GM12874 (cell line): ENCODE results near the gene ADAMTS6.

ENCODE experiments used
- TF ChIP-seq, protein P1 (sequence below): IDR thresholded peaks from 2 replicates; pipeline ENCODE4 v1.5.1; 2011; ENCODE audit warnings: low read depth, mild to moderate bottlenecking, control low read depth, low read length, moderate library complexity; ENCODE audit not compliant: insufficient read depth

ADAMTS6 gene

DNA sequence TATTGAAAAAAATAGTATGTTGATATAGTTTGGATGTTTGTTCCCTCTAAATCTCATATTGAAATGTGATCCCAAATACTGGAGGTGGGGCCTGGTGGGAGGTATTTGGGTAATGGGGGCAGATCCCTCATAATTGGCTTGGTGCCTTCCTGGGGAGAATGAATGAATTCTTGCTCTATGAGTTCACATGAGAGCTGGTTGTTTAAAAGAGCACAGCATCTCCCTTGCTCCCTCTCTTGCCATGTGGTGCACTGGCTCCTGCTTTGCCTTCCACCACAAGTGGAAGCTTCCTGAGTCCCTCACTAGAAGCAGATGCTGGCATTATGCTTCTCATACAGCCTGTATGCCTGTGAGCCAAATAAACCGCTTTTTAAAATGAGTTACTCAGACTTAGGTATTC is 154.8 kb downstream of the ADAMTS6 start:
- TF ChIP-seq, protein P1, sequence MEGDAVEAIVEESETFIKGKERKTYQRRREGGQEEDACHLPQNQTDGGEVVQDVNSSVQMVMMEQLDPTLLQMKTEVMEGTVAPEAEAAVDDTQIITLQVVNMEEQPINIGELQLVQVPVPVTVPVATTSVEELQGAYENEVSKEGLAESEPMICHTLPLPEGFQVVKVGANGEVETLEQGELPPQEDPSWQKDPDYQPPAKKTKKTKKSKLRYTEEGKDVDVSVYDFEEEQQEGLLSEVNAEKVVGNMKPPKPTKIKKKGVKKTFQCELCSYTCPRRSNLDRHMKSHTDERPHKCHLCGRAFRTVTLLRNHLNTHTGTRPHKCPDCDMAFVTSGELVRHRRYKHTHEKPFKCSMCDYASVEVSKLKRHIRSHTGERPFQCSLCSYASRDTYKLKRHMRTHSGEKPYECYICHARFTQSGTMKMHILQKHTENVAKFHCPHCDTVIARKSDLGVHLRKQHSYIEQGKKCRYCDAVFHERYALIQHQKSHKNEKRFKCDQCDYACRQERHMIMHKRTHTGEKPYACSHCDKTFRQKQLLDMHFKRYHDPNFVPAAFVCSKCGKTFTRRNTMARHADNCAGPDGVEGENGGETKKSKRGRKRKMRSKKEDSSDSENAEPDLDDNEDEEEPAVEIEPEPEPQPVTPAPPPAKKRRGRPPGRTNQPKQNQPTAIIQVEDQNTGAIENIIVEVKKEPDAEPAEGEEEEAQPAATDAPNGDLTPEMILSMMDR: no peak

DNA sequence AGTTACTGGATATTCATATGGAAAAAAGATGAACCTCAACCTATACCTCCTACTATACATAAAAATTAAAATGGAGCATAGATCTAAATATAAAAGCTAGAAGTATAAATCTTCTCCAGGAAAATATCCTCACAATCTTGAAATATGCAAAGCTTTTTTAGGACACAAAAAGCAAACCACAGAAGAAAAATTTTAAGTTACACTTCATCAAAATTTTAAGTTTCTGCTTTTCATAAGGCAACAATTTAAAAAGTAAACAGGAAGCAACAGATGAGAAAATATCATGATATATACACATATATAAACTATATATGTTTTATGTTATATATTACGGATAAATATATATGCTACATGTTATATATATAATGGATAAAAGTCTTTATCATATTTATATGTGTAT is 157.5 kb downstream of the ADAMTS6 start:
- TF ChIP-seq, protein P1: no peak

DNA sequence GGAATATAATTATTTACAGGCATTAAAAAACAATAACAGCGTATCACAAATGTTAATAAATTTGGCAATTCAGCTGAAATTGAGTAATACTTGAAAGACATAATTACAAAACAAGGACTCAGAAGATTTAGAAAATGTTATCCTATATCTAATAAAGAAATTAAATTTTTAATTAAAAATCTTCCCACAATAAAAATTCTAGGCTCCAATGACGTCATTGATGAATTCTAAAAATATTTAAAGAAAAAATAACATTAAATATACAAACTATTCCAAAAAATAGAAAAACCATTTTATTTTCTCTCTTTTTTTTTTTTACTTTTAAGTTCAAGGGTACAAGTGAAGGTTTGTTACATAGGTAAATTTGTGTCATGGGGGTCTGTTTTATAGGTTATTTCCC is 161.5 kb downstream of the ADAMTS6 start:
- TF ChIP-seq, protein P1: no peak

DNA sequence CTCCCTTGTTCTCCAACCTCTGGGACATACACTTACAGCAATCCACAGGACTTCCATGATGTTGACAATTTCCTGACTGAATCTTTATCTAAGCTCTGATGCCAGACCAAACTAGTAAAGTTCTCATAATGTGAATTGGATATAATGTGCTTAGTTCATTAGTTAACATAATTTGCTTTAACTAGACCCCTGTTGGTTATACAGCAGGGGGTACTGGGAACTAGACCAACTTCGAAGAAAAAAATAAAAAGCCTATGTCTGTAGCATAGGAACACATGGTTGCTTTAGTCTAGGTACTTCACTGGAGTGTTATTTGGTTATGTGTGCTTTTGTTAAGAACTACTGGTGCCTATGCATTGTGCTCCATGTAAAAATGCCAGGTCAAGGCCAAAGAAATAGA is 173.8 kb downstream of the ADAMTS6 start:
- TF ChIP-seq, protein P1: no peak

DNA sequence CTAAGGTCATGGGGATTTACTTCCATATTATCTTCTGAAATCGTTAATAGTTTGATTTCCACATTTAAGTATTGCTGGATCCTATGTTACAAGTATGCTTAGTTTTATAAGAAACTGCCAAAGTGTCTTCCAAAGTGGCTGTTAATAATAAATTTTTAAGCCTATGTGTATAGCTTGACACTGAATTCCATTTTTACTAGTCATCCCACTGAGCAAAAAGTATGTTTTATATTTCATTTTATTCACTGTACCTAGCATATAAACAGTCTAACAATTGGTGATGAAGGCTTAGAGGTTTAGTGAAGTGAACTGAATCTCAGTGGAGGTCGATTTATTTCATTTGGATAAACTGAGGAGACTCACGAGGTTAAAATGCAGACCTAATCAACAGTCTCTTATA is 174.6 kb downstream of the ADAMTS6 start:
- TF ChIP-seq, protein P1: no peak

DNA sequence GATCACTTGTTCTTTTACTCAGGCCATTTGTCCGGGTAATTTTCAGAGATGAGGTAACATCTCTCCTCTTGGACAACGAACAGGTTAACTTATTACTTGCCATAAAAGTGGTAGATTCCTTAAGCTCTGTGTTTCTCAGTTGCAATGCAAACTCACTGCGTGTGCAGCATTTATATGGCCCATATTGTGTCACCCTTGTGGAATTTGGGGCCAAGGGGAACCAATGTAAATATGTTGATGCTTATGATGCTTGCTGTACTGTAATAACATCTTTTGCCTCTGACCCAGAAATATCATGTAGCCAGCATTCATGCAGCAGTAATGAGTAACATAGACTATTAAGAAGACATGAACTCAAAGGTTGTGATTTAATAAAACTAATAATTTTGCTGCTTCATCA is 175.8 kb downstream of the ADAMTS6 start:
- TF ChIP-seq, protein P1: no peak

DNA sequence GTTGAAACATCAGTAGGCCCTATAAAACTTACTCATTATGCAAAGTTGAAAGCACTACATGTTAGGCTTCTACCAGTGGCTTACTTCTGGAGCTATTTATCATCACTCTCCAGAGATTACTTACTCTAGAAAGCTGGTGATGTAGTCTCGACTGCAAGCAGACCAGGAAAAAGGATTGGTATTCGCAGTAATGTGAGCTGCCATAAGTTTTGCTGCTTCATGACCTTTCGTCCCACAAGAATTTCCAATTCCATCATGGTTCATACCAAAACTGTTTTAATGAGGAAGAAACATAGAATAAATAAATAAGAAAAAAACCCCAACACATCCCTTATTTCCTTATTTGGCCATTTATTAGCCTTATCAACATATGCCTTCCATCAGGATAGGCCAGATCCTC is 181.9 kb downstream of the ADAMTS6 start:
- TF ChIP-seq, protein P1: no peak

DNA sequence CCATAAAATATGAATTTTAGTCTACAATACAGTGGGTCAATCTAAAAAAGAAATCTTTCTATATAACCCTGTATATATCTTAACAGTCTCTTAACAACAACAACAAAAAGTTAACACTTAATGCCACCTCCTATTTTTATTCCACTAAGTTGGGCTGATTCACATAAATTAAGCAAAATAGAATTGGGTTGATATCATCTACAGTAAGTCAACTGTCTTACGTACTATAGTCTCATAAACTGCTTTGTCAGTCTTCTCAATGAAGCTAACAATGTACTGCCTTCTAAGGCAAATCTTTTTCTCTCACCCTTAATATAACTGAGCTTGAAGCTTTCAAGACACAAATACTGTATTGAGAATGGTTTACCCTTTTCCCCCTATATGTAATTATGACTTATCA is 185.7 kb downstream of the ADAMTS6 start:
- TF ChIP-seq, protein P1: no peak
